ENCODE measurements around the gene MXD4.

The MXD4 gene

DNA sequence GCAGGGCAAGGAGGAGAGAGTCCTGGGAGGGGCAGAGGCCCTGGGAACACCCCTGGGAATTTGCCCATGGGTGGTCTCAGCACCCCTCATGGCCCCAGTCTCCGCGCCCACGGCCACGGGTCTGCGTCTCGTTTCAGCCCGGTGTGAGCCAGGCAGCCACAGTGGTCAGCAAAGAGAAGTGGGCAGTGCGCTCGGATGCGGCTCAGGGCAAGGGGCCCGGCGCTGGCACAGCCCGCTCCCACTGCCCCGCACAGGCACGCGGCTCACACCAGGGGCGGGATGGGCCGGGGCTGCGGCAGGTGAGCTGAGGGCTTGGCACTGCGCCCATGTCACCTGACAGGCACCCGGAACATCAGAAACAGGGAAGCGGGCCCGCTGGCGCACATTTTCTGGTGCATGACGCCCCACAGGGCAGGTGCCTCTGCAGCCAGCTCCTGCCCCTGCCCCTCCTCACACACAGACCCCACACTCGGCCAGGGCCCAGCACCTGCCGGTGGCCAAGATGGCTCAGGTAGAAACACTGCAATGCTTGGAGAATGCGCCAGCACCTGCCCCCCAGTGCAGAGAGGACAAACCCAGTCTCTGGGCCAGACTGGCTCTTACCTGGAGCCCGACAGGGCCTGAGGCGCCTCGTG is 41.9 kb upstream of the MXD4 start:
- no peak overlapping the region for H3K4me3 Mint-ChIP-seq
- no peaks in the 10 kb centered on the region for H3K27me3 Mint-ChIP-seq (ENCODE audit: low read depth)
- H3K36me3 Mint-ChIP-seq (ENCODE audit: low read depth) = peaks cover 4% of the 10 kb centered on the region
- H3K27ac Mint-ChIP-seq = no peak overlapping the region
- H3K9me3 Mint-ChIP-seq = peaks cover 19% of the 10 kb centered on the region
- TF ChIP-seq, protein P1, sequence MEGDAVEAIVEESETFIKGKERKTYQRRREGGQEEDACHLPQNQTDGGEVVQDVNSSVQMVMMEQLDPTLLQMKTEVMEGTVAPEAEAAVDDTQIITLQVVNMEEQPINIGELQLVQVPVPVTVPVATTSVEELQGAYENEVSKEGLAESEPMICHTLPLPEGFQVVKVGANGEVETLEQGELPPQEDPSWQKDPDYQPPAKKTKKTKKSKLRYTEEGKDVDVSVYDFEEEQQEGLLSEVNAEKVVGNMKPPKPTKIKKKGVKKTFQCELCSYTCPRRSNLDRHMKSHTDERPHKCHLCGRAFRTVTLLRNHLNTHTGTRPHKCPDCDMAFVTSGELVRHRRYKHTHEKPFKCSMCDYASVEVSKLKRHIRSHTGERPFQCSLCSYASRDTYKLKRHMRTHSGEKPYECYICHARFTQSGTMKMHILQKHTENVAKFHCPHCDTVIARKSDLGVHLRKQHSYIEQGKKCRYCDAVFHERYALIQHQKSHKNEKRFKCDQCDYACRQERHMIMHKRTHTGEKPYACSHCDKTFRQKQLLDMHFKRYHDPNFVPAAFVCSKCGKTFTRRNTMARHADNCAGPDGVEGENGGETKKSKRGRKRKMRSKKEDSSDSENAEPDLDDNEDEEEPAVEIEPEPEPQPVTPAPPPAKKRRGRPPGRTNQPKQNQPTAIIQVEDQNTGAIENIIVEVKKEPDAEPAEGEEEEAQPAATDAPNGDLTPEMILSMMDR (IDR thresholded peaks at IDR 0.05; ENCODE audit: unreplicated experiment in 3 of 3) = no peak
- peaks cover 9% of the 10 kb centered on the region for H3K4me1 Mint-ChIP-seq

DNA sequence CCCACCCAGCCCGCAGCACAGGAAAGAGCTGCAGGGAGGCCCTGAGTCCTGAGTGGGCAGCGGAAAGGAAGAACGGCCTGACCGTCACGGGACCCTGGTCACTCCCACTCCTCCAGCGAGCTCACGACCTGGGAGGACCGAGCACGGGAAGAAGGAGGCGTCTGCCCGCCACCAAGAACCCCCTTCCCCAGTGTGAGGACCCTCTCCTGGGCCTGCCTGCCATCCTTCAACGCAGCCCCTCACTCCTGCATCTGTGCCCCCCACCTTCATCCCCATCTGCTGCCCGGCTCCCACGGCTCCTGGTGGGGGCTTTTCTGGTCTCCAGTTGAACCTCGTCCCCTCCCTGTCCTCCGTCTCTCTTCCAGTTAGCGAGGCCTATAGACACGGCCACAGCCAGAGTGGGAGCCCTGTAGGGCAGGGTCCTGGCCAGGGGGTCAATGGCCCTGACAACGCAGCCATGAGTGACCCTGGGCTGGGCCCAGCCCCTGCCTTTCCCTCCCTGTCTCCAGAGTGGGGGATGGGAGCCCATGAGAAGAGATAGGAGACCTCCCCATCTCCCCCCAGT is 41.3 kb upstream of the MXD4 start:
- peaks cover 19% of the 10 kb centered on the region for H3K9me3 Mint-ChIP-seq
- H3K36me3 Mint-ChIP-seq (ENCODE audit: low read depth) = peaks cover 4% of the 10 kb centered on the region
- H3K27me3 Mint-ChIP-seq (ENCODE audit: low read depth) = no peaks in the 10 kb centered on the region
- no peak overlapping the region for H3K27ac Mint-ChIP-seq
- H3K4me1 Mint-ChIP-seq = peaks cover 10% of the 10 kb centered on the region
- H3K4me3 Mint-ChIP-seq = no peak overlapping the region
- TF ChIP-seq, protein P1 (IDR thresholded peaks at IDR 0.05; ENCODE audit: unreplicated experiment in 3 of 3) = no peak

DNA sequence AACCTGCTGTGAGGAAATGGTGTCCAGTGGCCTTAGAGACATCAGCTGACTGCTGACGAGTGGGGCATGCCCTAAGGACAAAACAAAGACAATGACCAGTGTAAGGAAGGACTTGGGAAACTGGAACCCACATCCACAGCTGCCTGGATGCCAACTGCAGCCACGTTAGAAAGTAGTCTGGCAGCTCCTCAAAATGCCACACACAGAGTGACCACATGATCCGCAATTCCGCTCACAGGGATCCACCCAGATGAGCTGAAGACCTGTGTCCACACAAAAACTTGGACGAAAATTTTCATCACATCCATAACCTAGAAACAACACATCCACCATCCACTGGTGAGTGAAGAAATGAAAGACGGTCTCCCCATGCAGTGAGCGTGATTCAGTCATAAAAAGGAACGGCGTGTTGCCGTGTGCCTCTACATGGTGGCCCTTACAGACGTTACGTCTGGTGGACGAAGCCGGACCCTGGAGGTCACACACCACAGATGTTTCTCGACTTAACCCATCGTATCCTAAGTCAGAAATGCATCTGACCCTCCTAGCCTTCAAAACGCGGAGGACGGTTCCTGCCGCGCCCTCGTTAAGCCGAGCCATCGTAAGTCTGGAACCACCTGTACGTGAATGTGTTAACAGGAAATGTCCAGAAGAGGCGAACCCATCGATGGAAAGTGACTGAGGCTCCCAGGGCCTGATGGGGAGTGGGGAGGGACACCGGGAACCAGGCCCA is 40.6 kb upstream of the MXD4 start:
- TF ChIP-seq, protein P1 (IDR thresholded peaks at IDR 0.05; ENCODE audit: unreplicated experiment in 3 of 3) = no peak
- Mint-ChIP-seq H3K27ac (no peak overlapping the region), H3K27me3 (ENCODE audit: low read depth) (peaks cover 3% of the 10 kb centered on the region), H3K9me3 (peaks cover 14% of the 10 kb centered on the region), H3K36me3 (ENCODE audit: low read depth) (peaks cover 4% of the 10 kb centered on the region), H3K4me3 (no peak overlapping the region), H3K4me1 (peaks cover 15% of the 10 kb centered on the region)

DNA sequence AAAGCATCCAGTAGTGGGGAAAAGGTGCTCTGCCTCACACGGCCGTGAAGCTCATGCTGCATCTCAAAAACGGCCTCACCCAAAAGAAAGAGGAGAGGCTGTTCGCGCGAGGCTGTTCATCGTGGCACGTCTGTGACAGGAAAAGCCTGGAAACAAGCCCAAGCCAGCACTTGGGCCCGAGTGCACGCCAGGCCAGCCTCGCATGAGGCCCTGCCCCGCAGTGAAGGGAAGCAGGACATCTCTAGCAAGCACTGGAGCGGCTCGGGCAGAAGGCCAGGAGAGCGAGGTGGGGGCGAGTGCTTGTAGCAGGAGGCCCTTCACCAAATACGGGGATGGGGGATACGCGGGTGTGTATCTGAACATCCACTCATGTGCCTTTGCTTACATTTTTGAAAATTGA is 39.9 kb upstream of the MXD4 start:
- Mint-ChIP-seq H3K27me3 (ENCODE audit: low read depth) (peaks cover 6% of the 10 kb centered on the region), H3K27ac (no peak overlapping the region), H3K36me3 (ENCODE audit: low read depth) (peaks cover 4% of the 10 kb centered on the region), H3K9me3 (peaks cover 11% of the 10 kb centered on the region), H3K4me1 (peaks cover 18% of the 10 kb centered on the region), H3K4me3 (no peak overlapping the region)
- TF ChIP-seq, protein P1 (IDR thresholded peaks at IDR 0.05; ENCODE audit: unreplicated experiment in 3 of 3) = no peak

DNA sequence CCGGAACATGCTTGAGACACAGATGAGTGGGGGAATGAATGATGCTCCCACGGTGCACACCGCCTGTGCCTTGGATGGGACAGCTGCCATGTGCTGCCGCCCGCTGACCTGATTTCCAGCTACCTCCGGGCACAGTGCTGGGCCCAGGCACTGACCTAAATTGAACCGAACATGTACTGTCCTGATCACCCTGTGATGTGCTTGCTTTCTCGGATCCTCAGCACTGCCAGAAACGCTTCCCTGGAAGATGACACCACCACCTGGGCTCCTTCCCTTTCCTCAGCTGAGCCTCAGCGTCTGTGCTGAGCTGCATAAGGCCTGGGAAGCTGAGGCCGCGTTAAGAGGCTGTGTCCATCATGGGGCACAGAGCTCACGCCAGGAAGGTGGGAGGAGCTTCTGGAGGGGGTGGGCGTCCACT is 39.3 kb upstream of the MXD4 start:
- Mint-ChIP-seq H3K27ac (no peak overlapping the region), H3K9me3 (peaks cover 10% of the 10 kb centered on the region), H3K36me3 (ENCODE audit: low read depth) (peaks cover 4% of the 10 kb centered on the region), H3K4me1 (peaks cover 18% of the 10 kb centered on the region), H3K27me3 (ENCODE audit: low read depth) (peaks cover 6% of the 10 kb centered on the region), H3K4me3 (no peak overlapping the region)
- TF ChIP-seq, protein P1 (IDR thresholded peaks at IDR 0.05; ENCODE audit: unreplicated experiment in 3 of 3) = no peak
